ENCODE results near the gene PFKP.

DNA sequence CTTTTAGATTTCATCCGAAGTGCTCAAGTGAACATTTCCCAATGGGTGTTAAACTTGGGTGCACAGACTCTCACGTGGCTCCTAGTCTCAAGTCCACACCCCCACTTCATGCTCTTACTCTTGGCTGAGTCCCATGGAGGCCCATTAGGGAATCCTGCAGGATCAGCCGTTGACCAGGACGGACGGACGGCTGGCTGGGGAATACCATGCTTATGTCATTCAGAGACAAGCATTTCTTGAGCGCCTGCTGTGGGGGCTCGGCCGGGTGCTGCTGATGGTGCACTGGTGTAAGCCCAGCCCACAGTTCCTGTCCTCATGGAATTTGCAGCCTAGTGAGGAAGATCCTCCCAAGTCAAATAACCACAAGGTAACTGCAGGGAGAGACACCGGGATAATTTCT is 60.6 kb downstream of the PFKP start:
- TF ChIP-seq POLR2A (IDR thresholded peaks at IDR 0.05): no peak
- TF ChIP-seq, protein P1, sequence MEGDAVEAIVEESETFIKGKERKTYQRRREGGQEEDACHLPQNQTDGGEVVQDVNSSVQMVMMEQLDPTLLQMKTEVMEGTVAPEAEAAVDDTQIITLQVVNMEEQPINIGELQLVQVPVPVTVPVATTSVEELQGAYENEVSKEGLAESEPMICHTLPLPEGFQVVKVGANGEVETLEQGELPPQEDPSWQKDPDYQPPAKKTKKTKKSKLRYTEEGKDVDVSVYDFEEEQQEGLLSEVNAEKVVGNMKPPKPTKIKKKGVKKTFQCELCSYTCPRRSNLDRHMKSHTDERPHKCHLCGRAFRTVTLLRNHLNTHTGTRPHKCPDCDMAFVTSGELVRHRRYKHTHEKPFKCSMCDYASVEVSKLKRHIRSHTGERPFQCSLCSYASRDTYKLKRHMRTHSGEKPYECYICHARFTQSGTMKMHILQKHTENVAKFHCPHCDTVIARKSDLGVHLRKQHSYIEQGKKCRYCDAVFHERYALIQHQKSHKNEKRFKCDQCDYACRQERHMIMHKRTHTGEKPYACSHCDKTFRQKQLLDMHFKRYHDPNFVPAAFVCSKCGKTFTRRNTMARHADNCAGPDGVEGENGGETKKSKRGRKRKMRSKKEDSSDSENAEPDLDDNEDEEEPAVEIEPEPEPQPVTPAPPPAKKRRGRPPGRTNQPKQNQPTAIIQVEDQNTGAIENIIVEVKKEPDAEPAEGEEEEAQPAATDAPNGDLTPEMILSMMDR (IDR thresholded peaks at IDR 0.05): no peak

Measured in lower leg skin (tissue), 3 donors.